WTC11 (cell line): Measurements from ENCODE around the gene NCL. TPM values are rescaled to one million over a fixed set of nuclear protein-coding genes. Genes with fewer than 3 reads are reported as not detected.

Experiments
- ATAC-seq: fragments of 200-7000 bp; cut with Tn5 transposase; 2 replicates; pipeline ENCODE4 v1.10.0; 2021; ENCODE audit warnings: mild to moderate bottlenecking, moderate library complexity
- CTCF ChIA-PET: fragments of 300-600 bp; sonication (Branson Sonifier 250); formaldehyde crosslinking; loops from one replicate; lab custom pipeline; 2021; ENCODE audit warnings: antibody characterized with exemption; lab: Charles Lee
- POLR2A ChIA-PET: fragments of 350-600 bp; sonication (Branson Sonifier 250); formaldehyde crosslinking; loops from one replicate; lab custom pipeline; 2021; ENCODE audit warnings: antibody characterized with exemption; lab: Charles Lee
- DNase-seq: peaks from one replicate; pipeline ENCODE4 v3.0.0; 2021; ENCODE audit warnings: low spot score
- H3K27ac Mint-ChIP-seq: 2 replicates; pipeline ENCODE4 v1.8.0; 2021; ENCODE audit warnings: mixed read lengths
- H3K27me3 Mint-ChIP-seq: 2 replicates; pipeline ENCODE4 v1.8.0; 2021; ENCODE audit warnings: low read depth, mild to moderate bottlenecking, moderate library complexity, mixed read lengths
- H3K36me3 Mint-ChIP-seq: 2 replicates; pipeline ENCODE4 v1.8.0; 2021; ENCODE audit warnings: mixed read lengths
- H3K4me1 Mint-ChIP-seq: 2 replicates; pipeline ENCODE4 v1.8.0; 2022; ENCODE audit warnings: mixed read lengths
- H3K4me3 Mint-ChIP-seq: 2 replicates; pipeline ENCODE4 v1.8.0; 2021; ENCODE audit warnings: mild to moderate bottlenecking, moderate library complexity, mixed read lengths
- H3K9me3 Mint-ChIP-seq: 2 replicates; pipeline ENCODE4 v1.8.0; 2021; ENCODE audit warnings: mixed read lengths
- ARID4B ChIP-seq: sonication (generic); formaldehyde crosslinking; IDR thresholded peaks from 2 replicates; pipeline ENCODE4 v1.8.0; 2023; ENCODE audit warnings: missing genetic modification reagents, mild to moderate bottlenecking, borderline replicate concordance
- CREB1 ChIP-seq: sonication (generic); formaldehyde crosslinking; IDR thresholded peaks from 2 replicates; pipeline ENCODE4 v1.8.0; 2023; ENCODE audit warnings: mild to moderate bottlenecking, missing genetic modification reagents
- CREM ChIP-seq: sonication (generic); formaldehyde crosslinking; IDR thresholded peaks from 2 replicates; pipeline ENCODE4 v1.8.1; 2022; ENCODE audit warnings: mild to moderate bottlenecking, missing genetic modification reagents, moderate library complexity
- CTCF ChIP-seq: fragments of 200-600 bp; IDR thresholded peaks from 2 replicates; pipeline ENCODE4 v1.8.0; 2022; ENCODE audit warnings: antibody characterized with exemption
- JAZF1 ChIP-seq: fragments of 250-450 bp; sonication (Bioruptor Pico); IDR thresholded peaks from 2 replicates; pipeline ENCODE4 v1.9.0; 2021; ENCODE audit warnings: moderate library complexity, mild to moderate bottlenecking, inconsistent platforms
- KAT7 ChIP-seq: sonication (generic); formaldehyde crosslinking; IDR thresholded peaks from 2 replicates; pipeline ENCODE4 v1.8.1; 2023; ENCODE audit warnings: missing genetic modification reagents, mild to moderate bottlenecking, borderline replicate concordance
- MAX ChIP-seq: sonication (generic); formaldehyde crosslinking; IDR thresholded peaks from 2 replicates; pipeline ENCODE4 v1.8.0; 2022; ENCODE audit warnings: mild to moderate bottlenecking, missing genetic modification reagents
- MYBL2 ChIP-seq: sonication (generic); formaldehyde crosslinking; IDR thresholded peaks from 2 replicates; pipeline ENCODE4 v1.8.1; 2023; ENCODE audit warnings: mild to moderate bottlenecking, moderate library complexity, missing genetic modification reagents
- NFYB ChIP-seq: sonication (generic); formaldehyde crosslinking; conservative IDR thresholded peaks from 2 replicates; pipeline ENCODE4 v1.8.0; 2022; ENCODE audit warnings: low read depth, missing genetic modification reagents
- OVOL2 ChIP-seq: fragments of 250-450 bp; sonication (Bioruptor Pico); IDR thresholded peaks from 2 replicates; pipeline ENCODE4 v1.9.0; 2021; ENCODE audit warnings: mild to moderate bottlenecking, borderline replicate concordance
- RELA ChIP-seq: sonication (generic); formaldehyde crosslinking; IDR thresholded peaks from 2 replicates; pipeline ENCODE4 v1.8.1; 2022; ENCODE audit warnings: missing genetic modification reagents, mild to moderate bottlenecking, borderline replicate concordance
- SMAD3 ChIP-seq: sonication (generic); formaldehyde crosslinking; IDR thresholded peaks from 2 replicates; pipeline ENCODE4 v1.8.0; 2022; ENCODE audit warnings: missing genetic modification reagents, mild to moderate bottlenecking, borderline replicate concordance
- SP1 ChIP-seq: sonication (generic); formaldehyde crosslinking; conservative IDR thresholded peaks from 2 replicates; pipeline ENCODE4 v1.8.1; 2022; ENCODE audit warnings: missing genetic modification reagents
- TEAD1 ChIP-seq: sonication (generic); formaldehyde crosslinking; IDR thresholded peaks from 2 replicates; pipeline ENCODE4 v1.8.0; 2022; ENCODE audit warnings: mild to moderate bottlenecking, missing genetic modification reagents
- TEAD4 ChIP-seq: sonication (generic); formaldehyde crosslinking; IDR thresholded peaks from 2 replicates; pipeline ENCODE4 v1.8.0; 2022; ENCODE audit warnings: mild to moderate bottlenecking, missing genetic modification reagents
- ZBTB21 ChIP-seq: sonication (generic); formaldehyde crosslinking; IDR thresholded peaks from 2 replicates; pipeline ENCODE4 v1.8.1; 2023; ENCODE audit warnings: mild to moderate bottlenecking, missing genetic modification reagents, borderline replicate concordance
- ZNF121 ChIP-seq: sonication (generic); formaldehyde crosslinking; IDR thresholded peaks from 2 replicates; pipeline ENCODE4 v1.8.0; 2023; ENCODE audit warnings: missing genetic modification reagents
- ZNF396 ChIP-seq: fragments of 250-450 bp; sonication (Bioruptor Pico); IDR thresholded peaks from 2 replicates; pipeline ENCODE4 v1.8.0; 2021; ENCODE audit warnings: mild to moderate bottlenecking, moderate library complexity, borderline replicate concordance
- ZNF416 ChIP-seq: fragments of 250-450 bp; sonication (Bioruptor Pico); IDR thresholded peaks from 2 replicates; pipeline ENCODE4 v1.9.0; 2021; ENCODE audit warnings: mild to moderate bottlenecking, inconsistent platforms
- total RNA-seq: library from RNA; stranded (reverse); gene quantifications from 3 replicates; pipeline ENCODE4 v1.2.3, GENCODE V29; 2021
- TF ChIP-seq, protein P1 (sequence below): fragments of 250-450 bp; sonication (Bioruptor Pico); IDR thresholded peaks from 2 replicates; pipeline ENCODE4 v1.8.0; 2021; ENCODE audit warnings: mild to moderate bottlenecking
- TF ChIP-seq, protein P2 (sequence below): sonication (generic); formaldehyde crosslinking; IDR thresholded peaks from 2 replicates; pipeline ENCODE4 v1.8.0; 2023; ENCODE audit warnings: mild to moderate bottlenecking, missing genetic modification reagents
- TF ChIP-seq, protein P3 (sequence below): sonication (generic); formaldehyde crosslinking; IDR thresholded peaks from 2 replicates; pipeline ENCODE4 v1.8.0; 2022; ENCODE audit warnings: mild to moderate bottlenecking, missing genetic modification reagents

NCL gene
- total RNA-seq, 1 experiment from 2014 or later = 1,223 TPM

- H3K27me3 Mint-ChIP-seq = no peaks in the 10 kb centered on the region
- CTCF ChIA-PET = interaction anchor here (0.6 to 5.8 kb wide), 35 partner anchors 8 to 309 kb away, joined by 3 to 58 read pairs (median 4); partner anchors contain the start of gene ARMC9
- POLR2A ChIA-PET = interaction anchor here (0.6 to 3.4 kb wide), 4 partner anchors 12 to 52 kb away, joined by 3 to 15 read pairs (median 6); partner anchors contain the start of gene NCL
- peaks cover 24% of the 10 kb centered on the region for H3K36me3 Mint-ChIP-seq
- peaks cover 59% of the 10 kb centered on the region for H3K4me1 Mint-ChIP-seq
- H3K27ac Mint-ChIP-seq = peak overlapping the region; percentile 68
- peaks cover 17% of the 10 kb centered on the region for H3K9me3 Mint-ChIP-seq
- ATAC-seq (peak; percentile 0), DNase-seq (no peak)
- H3K4me3 Mint-ChIP-seq = peak overlapping the region; percentile 69
- 0 out of 2 replicates have a peak, but pooled peaks have one; percentile 2 for TF ChIP-seq MAX (CRISPR knock-in tag)
- TF ChIP-seq, protein P1, sequence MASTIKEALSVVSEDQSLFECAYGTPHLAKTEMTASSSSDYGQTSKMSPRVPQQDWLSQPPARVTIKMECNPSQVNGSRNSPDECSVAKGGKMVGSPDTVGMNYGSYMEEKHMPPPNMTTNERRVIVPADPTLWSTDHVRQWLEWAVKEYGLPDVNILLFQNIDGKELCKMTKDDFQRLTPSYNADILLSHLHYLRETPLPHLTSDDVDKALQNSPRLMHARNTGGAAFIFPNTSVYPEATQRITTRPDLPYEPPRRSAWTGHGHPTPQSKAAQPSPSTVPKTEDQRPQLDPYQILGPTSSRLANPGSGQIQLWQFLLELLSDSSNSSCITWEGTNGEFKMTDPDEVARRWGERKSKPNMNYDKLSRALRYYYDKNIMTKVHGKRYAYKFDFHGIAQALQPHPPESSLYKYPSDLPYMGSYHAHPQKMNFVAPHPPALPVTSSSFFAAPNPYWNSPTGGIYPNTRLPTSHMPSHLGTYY (CRISPR knock-in tag) = no peak
- TF ChIP-seq ZNF416 = no peak
- no peak for TF ChIP-seq TEAD1 (CRISPR knock-in tag)
- no peak for TF ChIP-seq NFYB
- TF ChIP-seq SMAD3 = 0 out of 2 replicates have a peak, but pooled peaks have one; percentile 26
- no peak for TF ChIP-seq CREM (CRISPR knock-in tag)
- TF ChIP-seq SP1 = no peak; the same call in 1 of the 2 replicates
Measured at GRCh38 chr2:231412618-231412963, 51.7 kb downstream of the NCL start.

DNA sequence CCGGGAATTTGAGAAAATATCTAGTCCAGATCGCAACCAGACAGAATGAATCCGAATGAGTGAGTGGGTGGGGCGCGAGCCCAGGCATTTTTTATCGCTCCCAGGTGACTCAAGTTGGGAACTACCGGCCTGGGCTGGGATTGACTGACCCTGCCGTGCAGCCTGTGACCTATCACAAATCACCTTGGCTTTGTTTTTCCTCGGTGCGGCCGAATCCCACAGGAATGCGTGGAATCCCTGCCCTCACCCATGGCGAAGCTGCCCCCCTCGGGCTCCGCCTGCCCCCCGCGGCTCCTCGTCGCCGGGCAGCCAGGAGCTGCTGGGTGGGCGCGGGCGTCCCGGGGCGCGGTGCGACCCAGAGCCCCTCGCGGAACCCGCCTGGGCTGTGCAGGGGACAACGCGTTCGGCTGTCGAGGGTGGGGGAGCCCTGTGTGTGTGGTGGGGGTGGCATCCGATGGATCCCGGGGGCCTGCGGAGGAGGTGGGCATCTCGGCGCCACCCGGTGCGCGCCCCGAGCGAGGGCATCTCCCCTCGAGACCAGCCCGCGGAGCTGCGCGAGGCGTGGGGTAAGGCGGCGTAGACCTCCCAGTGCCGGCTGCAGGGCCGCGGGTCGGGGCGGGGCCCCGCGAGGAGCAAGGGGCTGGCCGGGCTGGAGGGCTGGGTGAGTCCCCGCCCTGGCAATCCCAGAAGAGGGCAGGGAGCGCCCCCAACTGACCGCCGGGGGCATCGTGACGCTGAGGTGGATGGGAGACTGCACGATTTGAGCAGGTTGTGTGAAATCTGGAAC is 52.3 kb downstream of the NCL start:
- Mint-ChIP-seq H3K4me3 (peak overlapping the region; percentile 69), H3K4me1 (peaks cover 60% of the 10 kb centered on the region), H3K27me3 (no peaks in the 10 kb centered on the region), H3K27ac (peak overlapping the region; percentile 99), H3K36me3 (peaks cover 24% of the 10 kb centered on the region), H3K9me3 (peaks cover 17% of the 10 kb centered on the region)
- ChIA-PET POLR2A (interaction anchor here (0.6 to 3.4 kb wide), 5 partner anchors 12 to 53 kb away, joined by 3 to 15 read pairs (median 5); partner anchors contain the start of gene NCL), CTCF (interaction anchor here (0.5 to 5.8 kb wide), 36 partner anchors 8 to 308 kb away, joined by 3 to 58 read pairs (median 4); no protein-coding TSS in a partner anchor)
- DNase-seq (peak; percentile 95), ATAC-seq (peak; percentile 85)
- TF ChIP-seq, protein P2, sequence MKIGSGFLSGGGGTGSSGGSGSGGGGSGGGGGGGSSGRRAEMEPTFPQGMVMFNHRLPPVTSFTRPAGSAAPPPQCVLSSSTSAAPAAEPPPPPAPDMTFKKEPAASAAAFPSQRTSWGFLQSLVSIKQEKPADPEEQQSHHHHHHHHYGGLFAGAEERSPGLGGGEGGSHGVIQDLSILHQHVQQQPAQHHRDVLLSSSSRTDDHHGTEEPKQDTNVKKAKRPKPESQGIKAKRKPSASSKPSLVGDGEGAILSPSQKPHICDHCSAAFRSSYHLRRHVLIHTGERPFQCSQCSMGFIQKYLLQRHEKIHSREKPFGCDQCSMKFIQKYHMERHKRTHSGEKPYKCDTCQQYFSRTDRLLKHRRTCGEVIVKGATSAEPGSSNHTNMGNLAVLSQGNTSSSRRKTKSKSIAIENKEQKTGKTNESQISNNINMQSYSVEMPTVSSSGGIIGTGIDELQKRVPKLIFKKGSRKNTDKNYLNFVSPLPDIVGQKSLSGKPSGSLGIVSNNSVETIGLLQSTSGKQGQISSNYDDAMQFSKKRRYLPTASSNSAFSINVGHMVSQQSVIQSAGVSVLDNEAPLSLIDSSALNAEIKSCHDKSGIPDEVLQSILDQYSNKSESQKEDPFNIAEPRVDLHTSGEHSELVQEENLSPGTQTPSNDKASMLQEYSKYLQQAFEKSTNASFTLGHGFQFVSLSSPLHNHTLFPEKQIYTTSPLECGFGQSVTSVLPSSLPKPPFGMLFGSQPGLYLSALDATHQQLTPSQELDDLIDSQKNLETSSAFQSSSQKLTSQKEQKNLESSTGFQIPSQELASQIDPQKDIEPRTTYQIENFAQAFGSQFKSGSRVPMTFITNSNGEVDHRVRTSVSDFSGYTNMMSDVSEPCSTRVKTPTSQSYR = peak; percentile 66; the same call in 1 of the 2 replicates
- TF ChIP-seq MYBL2 = peak; percentile 90
- peak; percentile 65; the same call in 1 of the 2 replicates for TF ChIP-seq TEAD1 (CRISPR knock-in tag)
- TF ChIP-seq ZNF396 (CRISPR knock-in tag) = no peak
- 0 out of 2 replicates have a peak, but pooled peaks have one; percentile 39 for TF ChIP-seq ARID4B (CRISPR knock-in tag)
- TF ChIP-seq JAZF1 (CRISPR knock-in tag) = no peak
- peak; percentile 80; the same call in 1 of the 2 replicates for TF ChIP-seq TEAD4 (CRISPR knock-in tag)
- no peak for TF ChIP-seq RELA (CRISPR knock-in tag)
- TF ChIP-seq ZBTB21 = no peak
- no peak for TF ChIP-seq OVOL2 (CRISPR knock-in tag)
- no peak for TF ChIP-seq ZNF121
- TF ChIP-seq CREB1 (CRISPR knock-in tag) = peak; percentile 14; the same call in 1 of the 2 replicates
- TF ChIP-seq CTCF = peak; percentile 76
- no peak for TF ChIP-seq KAT7 (CRISPR knock-in tag)
- TF ChIP-seq, protein P3, sequence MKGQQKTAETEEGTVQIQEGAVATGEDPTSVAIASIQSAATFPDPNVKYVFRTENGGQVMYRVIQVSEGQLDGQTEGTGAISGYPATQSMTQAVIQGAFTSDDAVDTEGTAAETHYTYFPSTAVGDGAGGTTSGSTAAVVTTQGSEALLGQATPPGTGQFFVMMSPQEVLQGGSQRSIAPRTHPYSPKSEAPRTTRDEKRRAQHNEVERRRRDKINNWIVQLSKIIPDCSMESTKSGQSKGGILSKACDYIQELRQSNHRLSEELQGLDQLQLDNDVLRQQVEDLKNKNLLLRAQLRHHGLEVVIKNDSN (CRISPR knock-in tag) = no peak
